ENCODE results near the gene GJB2.
"Not testable (repeated sequence)": the region's sequence is repeated elsewhere in the genome, so short reads cannot be mapped to it uniquely, and the experiment has no call there.

The GJB2 gene

DNA sequence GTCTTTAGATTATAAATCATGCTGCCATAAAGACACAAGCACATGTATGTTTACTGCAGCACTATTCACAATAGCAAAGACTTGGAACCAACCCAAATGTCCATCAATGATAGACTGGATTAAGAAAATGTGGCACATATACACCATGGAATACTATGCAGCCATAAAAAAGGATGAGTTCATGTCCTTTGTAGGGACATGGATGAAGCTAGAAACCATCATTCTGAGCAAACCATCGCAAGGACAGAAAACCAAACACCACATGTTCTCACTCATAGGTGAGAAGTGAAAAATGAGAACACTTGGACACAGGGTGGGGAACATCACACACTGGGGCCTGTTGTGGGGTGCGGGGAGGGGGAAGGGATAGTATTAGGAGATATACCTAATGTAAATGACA lies 39.4 kb downstream of the GJB2 start:
- not testable (repeated sequence) for H3K9me3 ChIP-seq (ENCODE audit: control insufficient read depth, low read length); H3K4me3 ChIP-seq (ENCODE audit: insufficient read depth, low read depth, low read length, poor library complexity, severe bottlenecking); DNase-seq; H3K4me1 ChIP-seq (ENCODE audit: control insufficient read depth, insufficient read depth, low read length, poor library complexity, severe bottlenecking); H3K36me3 ChIP-seq (ENCODE audit: control insufficient read depth, insufficient read depth, low read length); H3K27me3 ChIP-seq (replicated peaks; ENCODE audit: control insufficient read depth, insufficient read depth, low read length, poor library complexity, severe bottlenecking); H3K27ac ChIP-seq (ENCODE audit: insufficient read depth, low read length, poor library complexity, severe bottlenecking)

DNA sequence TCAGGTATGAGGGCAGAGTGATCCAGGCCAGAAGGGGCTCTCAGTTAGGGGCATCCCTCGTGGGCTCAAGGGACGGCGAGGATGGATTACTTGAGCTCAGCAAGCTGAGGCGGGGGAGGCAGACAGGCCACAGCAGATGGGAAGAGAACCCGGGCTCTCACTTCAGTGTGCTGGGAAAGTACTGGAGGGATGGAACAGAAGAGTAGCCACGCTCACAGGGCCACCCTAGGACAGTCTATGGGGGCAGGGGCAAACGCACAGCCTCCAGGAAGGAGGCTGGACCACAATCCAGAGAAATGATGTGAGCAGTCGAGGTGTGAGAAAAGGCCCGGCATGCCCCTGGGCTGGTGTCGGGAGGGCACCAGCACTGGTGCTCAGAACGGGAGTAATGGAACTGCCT lies 41.1 kb downstream of the GJB2 start:
- Histone ChIP-seq H3K27ac (ENCODE audit: insufficient read depth, low read length, poor library complexity, severe bottlenecking) (no peak overlapping the region), H3K36me3 (ENCODE audit: control insufficient read depth, insufficient read depth, low read length) (no peaks in the 10 kb centered on the region), H3K9me3 (ENCODE audit: control insufficient read depth, low read length) (no peaks in the 10 kb centered on the region), H3K4me1 (ENCODE audit: control insufficient read depth, insufficient read depth, low read length, poor library complexity, severe bottlenecking) (no peaks in the 10 kb centered on the region), H3K27me3 (replicated peaks; ENCODE audit: control insufficient read depth, insufficient read depth, low read length, poor library complexity, severe bottlenecking) (peaks cover 3% of the 10 kb centered on the region), H3K4me3 (ENCODE audit: insufficient read depth, low read depth, low read length, poor library complexity, severe bottlenecking) (no peak overlapping the region)
- DNase-seq = no peak

DNA sequence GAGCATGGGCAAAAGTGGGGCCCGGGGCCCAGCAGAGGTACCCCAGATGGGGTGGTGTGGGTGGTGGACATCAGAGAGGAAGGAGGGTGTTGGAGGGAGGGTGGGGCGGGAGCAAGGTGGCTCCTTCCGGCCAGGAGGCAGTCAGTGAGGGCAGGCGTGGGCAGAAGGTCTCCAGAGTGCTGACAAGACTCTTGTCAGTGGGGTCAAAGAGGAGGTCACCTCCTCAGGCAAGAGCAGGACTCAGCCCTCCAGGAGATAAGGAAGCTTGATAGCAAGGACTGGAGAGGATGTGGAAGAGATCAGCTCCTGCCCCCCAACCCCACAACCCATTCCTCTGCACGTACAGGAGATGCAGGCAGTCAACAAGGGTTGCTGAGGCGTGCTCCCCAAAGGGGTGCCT lies 41.7 kb downstream of the GJB2 start:
- no peak for DNase-seq
- Histone ChIP-seq H3K27me3 (replicated peaks; ENCODE audit: control insufficient read depth, insufficient read depth, low read length, poor library complexity, severe bottlenecking) (peaks cover 3% of the 10 kb centered on the region), H3K4me3 (ENCODE audit: insufficient read depth, low read depth, low read length, poor library complexity, severe bottlenecking) (no peak overlapping the region), H3K4me1 (ENCODE audit: control insufficient read depth, insufficient read depth, low read length, poor library complexity, severe bottlenecking) (no peaks in the 10 kb centered on the region), H3K9me3 (ENCODE audit: control insufficient read depth, low read length) (no peaks in the 10 kb centered on the region), H3K27ac (ENCODE audit: insufficient read depth, low read length, poor library complexity, severe bottlenecking) (no peak overlapping the region), H3K36me3 (ENCODE audit: control insufficient read depth, insufficient read depth, low read length) (no peaks in the 10 kb centered on the region)

- H3K9me3 ChIP-seq (ENCODE audit: control insufficient read depth, low read length) = no peaks in the 10 kb centered on the region
- no peaks in the 10 kb centered on the region for H3K4me1 ChIP-seq (ENCODE audit: control insufficient read depth, insufficient read depth, low read length, poor library complexity, severe bottlenecking)
- DNase-seq = no peak
- H3K4me3 ChIP-seq (ENCODE audit: insufficient read depth, low read depth, low read length, poor library complexity, severe bottlenecking) = no peak overlapping the region
- peaks cover 3% of the 10 kb centered on the region for H3K27me3 ChIP-seq (replicated peaks; ENCODE audit: control insufficient read depth, insufficient read depth, low read length, poor library complexity, severe bottlenecking)
- no peaks in the 10 kb centered on the region for H3K36me3 ChIP-seq (ENCODE audit: control insufficient read depth, insufficient read depth, low read length)
- no peak overlapping the region for H3K27ac ChIP-seq (ENCODE audit: insufficient read depth, low read length, poor library complexity, severe bottlenecking)
These were observed 42.2 kb downstream of the GJB2 start for GRCh38 chr13:20150561-20150960.

GRCh38 chr13:20149762-20150161 lies 43.0 kb downstream of the GJB2 start:
- no peaks in the 10 kb centered on the region for H3K9me3 ChIP-seq (ENCODE audit: control insufficient read depth, low read length)
- no peaks in the 10 kb centered on the region for H3K36me3 ChIP-seq (ENCODE audit: control insufficient read depth, insufficient read depth, low read length)
- peaks cover 3% of the 10 kb centered on the region for H3K27me3 ChIP-seq (replicated peaks; ENCODE audit: control insufficient read depth, insufficient read depth, low read length, poor library complexity, severe bottlenecking)
- no peak overlapping the region for H3K27ac ChIP-seq (ENCODE audit: insufficient read depth, low read length, poor library complexity, severe bottlenecking)
- no peak for DNase-seq
- H3K4me3 ChIP-seq (ENCODE audit: insufficient read depth, low read depth, low read length, poor library complexity, severe bottlenecking) = no peak overlapping the region
- H3K4me1 ChIP-seq (ENCODE audit: control insufficient read depth, insufficient read depth, low read length, poor library complexity, severe bottlenecking) = no peaks in the 10 kb centered on the region

GRCh38 chr13:20148501-20149183 lies 44.1 kb downstream of the GJB2 start:
- Histone ChIP-seq H3K36me3 (ENCODE audit: control insufficient read depth, insufficient read depth, low read length) (no peaks in the 10 kb centered on the region), H3K27me3 (replicated peaks; ENCODE audit: control insufficient read depth, insufficient read depth, low read length, poor library complexity, severe bottlenecking) (peaks cover 3% of the 10 kb centered on the region), H3K4me1 (ENCODE audit: control insufficient read depth, insufficient read depth, low read length, poor library complexity, severe bottlenecking) (no peaks in the 10 kb centered on the region), H3K9me3 (ENCODE audit: control insufficient read depth, low read length) (no peaks in the 10 kb centered on the region), H3K4me3 (ENCODE audit: insufficient read depth, low read depth, low read length, poor library complexity, severe bottlenecking) (no peak overlapping the region), H3K27ac (ENCODE audit: insufficient read depth, low read length, poor library complexity, severe bottlenecking) (no peak overlapping the region)
- DNase-seq = no peak

DNA sequence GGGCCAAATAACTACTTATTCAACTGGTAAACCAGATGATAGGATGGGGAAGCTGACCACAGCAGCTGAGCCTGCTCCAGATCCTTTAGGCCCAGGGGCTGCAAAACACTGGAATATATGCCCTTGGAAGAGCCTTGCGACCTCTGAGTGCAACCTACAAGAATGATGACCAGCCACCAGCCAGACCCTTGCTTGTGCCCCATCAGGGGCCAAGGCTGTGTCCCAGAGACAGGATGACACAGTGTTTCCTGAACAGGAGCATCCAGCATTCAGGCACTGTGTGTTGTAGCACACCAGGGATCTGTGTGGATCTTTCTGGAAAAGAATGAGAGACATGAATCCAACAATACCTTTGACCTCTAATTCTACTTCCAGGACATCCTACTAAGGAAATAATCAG lies 46.4 kb downstream of the GJB2 start:
- Histone ChIP-seq H3K36me3 (ENCODE audit: control insufficient read depth, insufficient read depth, low read length) (no peaks in the 10 kb centered on the region), H3K27ac (ENCODE audit: insufficient read depth, low read length, poor library complexity, severe bottlenecking) (no peak overlapping the region), H3K4me1 (ENCODE audit: control insufficient read depth, insufficient read depth, low read length, poor library complexity, severe bottlenecking) (no peaks in the 10 kb centered on the region), H3K9me3 (ENCODE audit: control insufficient read depth, low read length) (no peaks in the 10 kb centered on the region), H3K4me3 (ENCODE audit: insufficient read depth, low read depth, low read length, poor library complexity, severe bottlenecking) (no peak overlapping the region), H3K27me3 (replicated peaks; ENCODE audit: control insufficient read depth, insufficient read depth, low read length, poor library complexity, severe bottlenecking) (peaks cover 11% of the 10 kb centered on the region)
- DNase-seq = no peak

- Histone ChIP-seq H3K27ac (ENCODE audit: insufficient read depth, low read length, poor library complexity, severe bottlenecking) (no peak overlapping the region), H3K4me1 (ENCODE audit: control insufficient read depth, insufficient read depth, low read length, poor library complexity, severe bottlenecking) (no peaks in the 10 kb centered on the region), H3K27me3 (replicated peaks; ENCODE audit: control insufficient read depth, insufficient read depth, low read length, poor library complexity, severe bottlenecking) (peaks cover 14% of the 10 kb centered on the region), H3K4me3 (ENCODE audit: insufficient read depth, low read depth, low read length, poor library complexity, severe bottlenecking) (no peak overlapping the region), H3K36me3 (ENCODE audit: control insufficient read depth, insufficient read depth, low read length) (no peaks in the 10 kb centered on the region), H3K9me3 (ENCODE audit: control insufficient read depth, low read length) (no peaks in the 10 kb centered on the region)
- DNase-seq = no peak
These were observed 47.2 kb downstream of the GJB2 start for GRCh38 chr13:20145521-20145920.

DNA sequence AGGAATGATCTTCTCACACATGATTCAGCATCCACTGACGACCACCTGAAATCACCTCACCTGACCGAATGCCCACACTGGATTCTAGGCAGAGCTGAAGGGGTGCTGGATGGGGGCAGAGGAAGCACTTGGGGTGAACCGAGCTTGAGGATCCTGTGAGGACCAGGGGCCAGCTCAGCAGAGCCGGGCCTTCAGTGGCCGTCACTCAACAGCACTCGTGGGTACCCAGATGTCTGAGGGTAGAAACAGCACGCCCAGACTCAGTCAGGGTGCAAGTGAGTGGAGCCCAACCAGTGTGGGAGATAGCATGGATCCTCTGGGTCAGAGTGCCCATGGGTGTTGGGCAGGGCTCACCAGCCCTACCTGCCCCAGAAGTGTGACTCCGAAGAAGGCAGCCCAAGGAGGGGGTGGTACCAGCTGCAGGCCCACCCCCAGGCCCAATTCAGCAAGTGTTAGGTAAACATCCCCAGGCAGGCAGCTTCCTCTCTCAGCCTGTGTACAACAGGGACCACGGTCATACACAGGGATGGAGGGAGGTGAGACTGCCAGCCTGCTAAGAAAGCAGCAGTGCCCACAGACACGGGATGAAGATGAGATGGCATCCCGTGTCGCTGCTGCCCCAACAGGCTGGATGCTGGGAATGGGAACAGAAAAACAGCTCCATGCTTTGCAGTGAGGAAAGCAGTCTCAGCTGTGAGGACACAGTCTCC lies 48.4 kb downstream of the GJB2 start:
- Histone ChIP-seq H3K27ac (ENCODE audit: insufficient read depth, low read length, poor library complexity, severe bottlenecking) (no peak overlapping the region), H3K27me3 (replicated peaks; ENCODE audit: control insufficient read depth, insufficient read depth, low read length, poor library complexity, severe bottlenecking) (peaks cover 14% of the 10 kb centered on the region), H3K4me3 (ENCODE audit: insufficient read depth, low read depth, low read length, poor library complexity, severe bottlenecking) (no peak overlapping the region), H3K36me3 (ENCODE audit: control insufficient read depth, insufficient read depth, low read length) (no peaks in the 10 kb centered on the region), H3K4me1 (ENCODE audit: control insufficient read depth, insufficient read depth, low read length, poor library complexity, severe bottlenecking) (no peaks in the 10 kb centered on the region), H3K9me3 (ENCODE audit: control insufficient read depth, low read length) (no peaks in the 10 kb centered on the region)
- no peak for DNase-seq

- Histone ChIP-seq H3K27me3 (replicated peaks; ENCODE audit: control insufficient read depth, insufficient read depth, low read length, poor library complexity, severe bottlenecking) (peaks cover 16% of the 10 kb centered on the region), H3K9me3 (ENCODE audit: control insufficient read depth, low read length) (no peaks in the 10 kb centered on the region), H3K4me1 (ENCODE audit: control insufficient read depth, insufficient read depth, low read length, poor library complexity, severe bottlenecking) (no peaks in the 10 kb centered on the region), H3K27ac (ENCODE audit: insufficient read depth, low read length, poor library complexity, severe bottlenecking) (no peak overlapping the region), H3K36me3 (ENCODE audit: control insufficient read depth, insufficient read depth, low read length) (no peaks in the 10 kb centered on the region), H3K4me3 (ENCODE audit: insufficient read depth, low read depth, low read length, poor library complexity, severe bottlenecking) (no peak overlapping the region)
- DNase-seq = no peak
These were observed 49.7 kb downstream of the GJB2 start for GRCh38 chr13:20142927-20143480.

Data from effector memory CD4-positive, alpha-beta T cell (primary cell).